Liver (tissue), 9 donors: ENCODE results near the gene GLTPD2. TPM values are rescaled to one million over a fixed set of nuclear protein-coding genes. Genes with fewer than 3 reads are reported as not detected.
A peak's percentile ranks its signal among the peaks of the same experiment; 100 is the strongest.

Experiments used
- DNase-seq: peaks from one replicate; pipeline ENCODE4 v3.0.0-alpha.2; 2017; ENCODE audit warnings: low spot score
- H3K27ac ChIP-seq, 2 donors: one replicate each; pipeline ENCODE4 v1.7.0; 2013; ENCODE audit warnings: inconsistent platforms in 2 of 2, low read length in 2 of 2, control low read depth in 1 of 2, low read depth in 1 of 2, mild to moderate bottlenecking in 1 of 2
- H3K27me3 ChIP-seq, 4 donors: one replicate each; pipeline versions ENCODE4 v1.6.1 to v1.7.0; 2013; ENCODE audit warnings: low read length in 3 of 4, inconsistent platforms in 1 of 4, mild to moderate bottlenecking in 1 of 4, moderate library complexity in 1 of 4; ENCODE audit not compliant: control insufficient read depth in 4 of 4, insufficient read depth in 4 of 4
- H3K36me3 ChIP-seq, 4 donors: one replicate each; pipeline versions ENCODE4 v1.6.1 to v1.7.0; 2013; ENCODE audit warnings: low read length in 3 of 4, mild to moderate bottlenecking in 3 of 4, low read depth in 1 of 4, moderate library complexity in 1 of 4; ENCODE audit not compliant: control insufficient read depth in 4 of 4, insufficient read depth in 3 of 4
- H3K4me1 ChIP-seq, 4 donors: one replicate each; pipeline versions ENCODE4 v1.6.1 to v1.7.0; 2013; ENCODE audit warnings: low read length in 3 of 4, mild to moderate bottlenecking in 3 of 4, moderate library complexity in 1 of 4; ENCODE audit not compliant: control insufficient read depth in 4 of 4, insufficient read depth in 4 of 4
- H3K4me3 ChIP-seq, 3 donors: one replicate each; pipeline versions ENCODE4 v1.6.1 to v1.7.0; 2013; ENCODE audit warnings: low read length in 3 of 3, control low read depth in 1 of 3, low read depth in 1 of 3, mild to moderate bottlenecking in 1 of 3
- H3K9ac ChIP-seq, 2 donors: one replicate each; pipeline ENCODE4 v1.7.0; 2013; ENCODE audit warnings: low read length in 2 of 2, mild to moderate bottlenecking in 2 of 2, moderate library complexity in 2 of 2, control low read depth in 1 of 2, low read depth in 1 of 2
- H3K9me3 ChIP-seq, 4 donors: one replicate each; pipeline versions ENCODE4 v1.6.1 to v1.7.0; 2013; ENCODE audit warnings: low read length in 3 of 4; ENCODE audit not compliant: control insufficient read depth in 4 of 4
- FOXA2 ChIP-seq: IDR thresholded peaks from 2 replicates; pipeline ENCODE4 v1.6.1; 2016; ENCODE audit warnings: antibody characterized with exemption
- GABPA ChIP-seq, 2 donors: IDR thresholded peaks in 1 of 2; conservative IDR thresholded peaks in 1 of 2; 2 replicates each; pipeline ENCODE4 v1.6.1; 2016; ENCODE audit warnings: antibody characterized with exemption in 2 of 2, mild to moderate bottlenecking in 1 of 2, moderate library complexity in 1 of 2
- HNF4A ChIP-seq, 2 donors: conservative IDR thresholded peaks; 2 replicates each; pipeline ENCODE4 v1.6.1; 2016; ENCODE audit warnings: antibody characterized with exemption in 2 of 2, mild to moderate bottlenecking in 2 of 2
- NR2F2 ChIP-seq: IDR thresholded peaks from 2 replicates; pipeline ENCODE4 v1.6.1; 2016; ENCODE audit warnings: antibody characterized with exemption
- RAD21 ChIP-seq, 2 donors: IDR thresholded peaks; 2 replicates each; pipeline ENCODE4 v1.6.1; 2016; ENCODE audit warnings: antibody characterized with exemption in 2 of 2, mild to moderate bottlenecking in 2 of 2
- REST ChIP-seq: IDR thresholded peaks from 2 replicates; pipeline ENCODE4 v1.6.1; 2016; ENCODE audit warnings: antibody characterized with exemption, mild to moderate bottlenecking
- RXRA ChIP-seq, 2 donors: IDR thresholded peaks; 2 replicates each; pipeline ENCODE4 v1.6.1; 2017 to 2018; ENCODE audit warnings: antibody characterized with exemption in 2 of 2, mild to moderate bottlenecking in 1 of 2
- TAF1 ChIP-seq: conservative IDR thresholded peaks from 2 replicates; pipeline ENCODE4 v1.6.1; 2016; ENCODE audit warnings: antibody characterized with exemption, mild to moderate bottlenecking
- ZBTB33 ChIP-seq: IDR thresholded peaks from 2 replicates; pipeline ENCODE4 v1.6.1; 2016; ENCODE audit warnings: antibody characterized with exemption
- WGBS: extraction: QIAGEN DNeasy Blood & Tissue Kit; methylation state at CpG from one replicate; pipeline ENCODE4 v1.1.7; 2013; 5-methylcytosine and 5-hydroxymethylcytosine counted together
- polyA plus RNA-seq, 2 donors: library from polyadenylated mRNA; stranded (reverse) in 1 of 2; unstranded in 1 of 2; fragments of 200-250 nt in 1 of 2; fragments of >200 nt in 1 of 2; fragmentation: Nextera tagmentation in 1 of 2; extraction: Ambion mirVana in 1 of 2; gene quantifications; one replicate each; pipeline versions ENCODE4 v1.2.1 to v1.2.3, GENCODE V29; 2013 to 2015
- total RNA-seq, 2 donors: library from RNA; depleted of rRNA; stranded (reverse); fragments of >200 nt; gene quantifications; one replicate each; pipeline ENCODE4 v1.2.3, GENCODE V29; 2014
- donor health status: healthy.
- donor health status: healthy.
- donor health status: healthy.
- donor health status: healthy.
- donor health status: healthy.

GLTPD2 gene
- total and polyA plus RNA-seq, 4 donors: 15.1 to 63.2 (median 25.7) TPM

DNA sequence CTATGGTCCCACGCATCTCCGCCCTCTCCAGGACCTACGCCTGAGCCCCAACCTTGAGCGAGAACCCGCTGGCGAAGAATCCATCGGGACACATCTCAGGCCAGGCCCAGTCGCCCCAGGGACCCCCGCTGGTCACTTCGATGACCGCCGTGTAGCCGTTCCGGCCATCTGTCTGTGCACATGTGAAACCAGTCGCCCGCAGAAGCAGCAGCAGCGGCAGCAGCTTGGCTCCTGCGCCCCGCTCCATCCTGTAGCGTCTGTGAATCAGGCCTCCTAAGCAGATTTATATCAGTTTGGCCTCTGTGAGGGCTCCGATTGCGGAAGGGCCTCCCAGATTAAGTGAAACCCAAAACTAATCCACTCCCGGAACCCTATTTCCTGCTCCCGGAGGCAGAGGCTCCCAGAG lies 2.7 kb upstream of the GLTPD2 start, which contains the start of gene VMO1:
TSS of gene VMO1 (minus strand) at position 259 of the 406 bp plus-strand sequence. CDS start at position 247, 12 bp downstream.
- Histone ChIP-seq H3K9ac (peak within 1 kb of the TSS in 1 of 2 donors; percentile 27), H3K27ac (peak within 1 kb of the TSS; percentile 60 to 76), H3K4me3 (no peak within 1 kb of the TSS), H3K27me3 (no peaks in the 10 kb centered on the region), H3K4me1 (peaks cover 3 to 37% (median 22%) of the 10 kb centered on the region in 4 donors), H3K36me3 (peaks cover 0 to 3% (median under 1%) of the 10 kb centered on the region in 4 donors), H3K9me3 (no peaks in the 10 kb centered on the region)
- no peak for DNase-seq
- TF ChIP-seq NR2F2 (peak; percentile 36), RAD21 (IDR thresholded peaks at IDR 0.05) (peak in 1 of 2 donors; percentile 11), ZBTB33 (no peak), HNF4A (conservative IDR thresholded peaks at IDR 0.05) (no peak), TAF1 (no peak)
- 56% methylated on average over 24 of the region's 24 CpGs for WGBS

- H3K4me3 ChIP-seq: no peak overlapping the region
- H3K27ac ChIP-seq: peak overlapping the region; percentile 49 to 60
- 47% methylated on average over 6 of the region's 6 CpGs for WGBS
- H3K9ac ChIP-seq: peak overlapping the region in 1 of 2 donors; percentile 27
- H3K9me3 ChIP-seq: no peaks in the 10 kb centered on the region
- H3K27me3 ChIP-seq: no peaks in the 10 kb centered on the region
- no peak for TF ChIP-seq RXRA (IDR thresholded peaks at IDR 0.05)
- peak in 1 of 2 donors; percentile 2 for TF ChIP-seq RAD21 (IDR thresholded peaks at IDR 0.05)
- peaks cover 0 to 3% (median under 1%) of the 10 kb centered on the region in 4 donors for H3K36me3 ChIP-seq
- no peak for DNase-seq
- peaks cover 3 to 37% (median 22%) of the 10 kb centered on the region in 4 donors for H3K4me1 ChIP-seq
These were observed 2.2 kb upstream of the GLTPD2 start for GRCh38 chr17:4786516-4786915.

- Histone ChIP-seq H3K27ac (peak overlapping the region; percentile 76 to 94), H3K4me3 (peak overlapping the region; percentile 68 to 78 (median 71)), H3K9ac (peak overlapping the region in 1 of 2 donors; percentile 71), H3K9me3 (no peaks in the 10 kb centered on the region), H3K36me3 (no peaks in the 10 kb centered on the region), H3K4me1 (peaks cover 3 to 37% (median 22%) of the 10 kb centered on the region in 4 donors), H3K27me3 (no peaks in the 10 kb centered on the region)
- TF ChIP-seq GABPA (IDR thresholded peaks at IDR 0.05 in 1 of 2, conservative IDR thresholded peaks at IDR 0.05 in 1 of 2) (no peak), FOXA2 (no peak), NR2F2 (peak; percentile 12), REST (no peak), HNF4A (conservative IDR thresholded peaks at IDR 0.05) (no peak)
- no peak for DNase-seq
- WGBS: 32% methylated on average over 14 of the region's 14 CpGs
These were observed 481 bp upstream of the GLTPD2 start for GRCh38 chr17:4788159-4788806.
